GM23248 (cell line): ENCODE data around the gene SSTR5.

Source experiments
- EZH2 ChIP-seq: fragments of 200-600 bp; sonication (generic); IDR thresholded peaks from 2 replicates; pipeline ENCODE4 v1.6.1; 2018; ENCODE audit warnings: antibody characterized with exemption, mild to moderate bottlenecking; ENCODE audit not compliant: insufficient read depth, poor library complexity, severe bottlenecking
- EZH2phosphoT487 ChIP-seq: fragments of 200-600 bp; sonication (generic); IDR thresholded peaks from 2 replicates; pipeline ENCODE4 v1.6.1; 2018; ENCODE audit warnings: antibody characterized with exemption, moderate library complexity, mild to moderate bottlenecking, low read depth; ENCODE audit not compliant: insufficient read depth

GRCh38 chr16:1037394-1038257 lies 34.9 kb upstream of the SSTR5 start:
- TF ChIP-seq EZH2, result peak; percentile 36
- TF ChIP-seq EZH2phosphoT487, result no peak
